GM19240 (cell line): ENCODE results near the gene ANAPC1.
"Not testable (repeated sequence)": the region's sequence is repeated elsewhere in the genome, so short reads cannot be mapped to it uniquely, and the experiment has no call there.

Experiments
- DNase-seq: peaks from one replicate; pipeline ENCODE4 v3.0.0; 2011; ENCODE audit warnings: low spot score; ENCODE audit not compliant: insufficient read length

ANAPC1 gene

GRCh38 chr2:111828217-111828766 lies 55.7 kb downstream of the ANAPC1 start:
- not testable (repeated sequence) for DNase-seq

- not testable (repeated sequence) for DNase-seq
Measured at GRCh38 chr2:111812970-111813622, 70.9 kb downstream of the ANAPC1 start.

GRCh38 chr2:111790633-111791032 lies 93.4 kb downstream of the ANAPC1 start:
- not testable (repeated sequence) for DNase-seq

- DNase-seq: not testable (repeated sequence)
Measured at GRCh38 chr2:111784081-111784480, 99.9 kb downstream of the ANAPC1 start.

- not testable (repeated sequence) for DNase-seq
Measured at GRCh38 chr2:111782195-111782594, 101.8 kb downstream of the ANAPC1 start.

- not testable (repeated sequence) for DNase-seq
Measured at GRCh38 chr2:111781443-111782094, 102.4 kb downstream of the ANAPC1 start.

- not testable (repeated sequence) for DNase-seq
Measured at GRCh38 chr2:111777155-111777554, 106.8 kb downstream of the ANAPC1 start.

- DNase-seq: not testable (repeated sequence)
Measured at GRCh38 chr2:111776296-111776695, 107.7 kb downstream of the ANAPC1 start.

- DNase-seq: not testable (repeated sequence)
Measured at GRCh38 chr2:111772180-111772579, 111.8 kb downstream of the ANAPC1 start.

- DNase-seq: not testable (repeated sequence)
Measured at GRCh38 chr2:111770916-111771658, 112.9 kb downstream of the ANAPC1 start.

- not testable (repeated sequence) for DNase-seq
Measured at GRCh38 chr2:111768266-111769190, 115.5 kb downstream of the ANAPC1 start.

GRCh38 chr2:111767087-111767486 lies 116.9 kb downstream of the ANAPC1 start:
- not testable (repeated sequence) for DNase-seq

- not testable (repeated sequence) for DNase-seq
Measured at GRCh38 chr2:111766295-111766694, 117.7 kb downstream of the ANAPC1 start.

- not testable (repeated sequence) for DNase-seq
Measured at GRCh38 chr2:111764151-111764550, 119.8 kb downstream of the ANAPC1 start.

- DNase-seq: not testable (repeated sequence)
Measured at GRCh38 chr2:111760697-111761284, 123.2 kb downstream of the ANAPC1 start.

- DNase-seq: not testable (repeated sequence)
Measured at GRCh38 chr2:111752533-111752932, 131.5 kb downstream of the ANAPC1 start.

GRCh38 chr2:111750641-111751040 lies 133.4 kb downstream of the ANAPC1 start:
- DNase-seq: not testable (repeated sequence)

GRCh38 chr2:111748429-111748828 lies 135.6 kb downstream of the ANAPC1 start:
- not testable (repeated sequence) for DNase-seq

- DNase-seq: not testable (repeated sequence)
Measured at GRCh38 chr2:111747410-111748115, 136.4 kb downstream of the ANAPC1 start.

- not testable (repeated sequence) for DNase-seq
Measured at GRCh38 chr2:111744751-111745150, 139.2 kb downstream of the ANAPC1 start.
